H9 (cell line): ENCODE results near the gene KIRREL3. TPM values are rescaled to one million over a fixed set of nuclear protein-coding genes. Genes with fewer than 3 reads are reported as not detected.

ENCODE experiments used
- DNase-seq: peaks from one replicate; pipeline ENCODE4 v3.0.0-alpha.2; 2017
- H2AFZ ChIP-seq: one replicate; pipeline ENCODE4 v1.6.1; 2013; ENCODE audit warnings: mild to moderate bottlenecking, low read length, control low read depth, moderate library complexity
- H2AK5ac ChIP-seq: 2 replicates; pipeline ENCODE4 v1.6.1; 2013; ENCODE audit warnings: low read length, control low read depth, mixed read lengths; ENCODE audit not compliant: insufficient read length
- H2BK120ac ChIP-seq: one replicate; pipeline ENCODE4 v1.6.1; 2013; ENCODE audit warnings: low read depth, mild to moderate bottlenecking, low read length, control low read depth, inconsistent platforms; ENCODE audit not compliant: poor library complexity, severe bottlenecking
- H2BK12ac ChIP-seq: 2 replicates; pipeline ENCODE4 v1.6.1; 2013; ENCODE audit warnings: low read length, control low read depth, mixed read lengths, low read depth; ENCODE audit not compliant: insufficient read length
- H2BK15ac ChIP-seq: 2 replicates; pipeline ENCODE4 v1.6.1; 2013; ENCODE audit warnings: low read depth, low read length, control low read depth
- H2BK20ac ChIP-seq: one replicate; pipeline ENCODE4 v1.6.1; 2013; ENCODE audit warnings: low read depth, mild to moderate bottlenecking, low read length, control low read depth, inconsistent platforms; ENCODE audit not compliant: poor library complexity, severe bottlenecking
- H2BK5ac ChIP-seq: 2 replicates; pipeline ENCODE4 v1.6.1; 2013; ENCODE audit warnings: low read length, control low read depth, mixed read lengths; ENCODE audit not compliant: insufficient read length
- H3K14ac ChIP-seq: 2 replicates; pipeline ENCODE4 v1.6.1; 2013; ENCODE audit warnings: low read length, control low read depth; ENCODE audit not compliant: insufficient read depth
- H3K18ac ChIP-seq: 2 replicates; pipeline ENCODE4 v1.6.1; 2013; ENCODE audit warnings: low read depth, mild to moderate bottlenecking, mixed read lengths, low read length, control low read depth; ENCODE audit not compliant: insufficient read length
- H3K23ac ChIP-seq: 2 replicates; pipeline ENCODE4 v1.6.1; 2013; ENCODE audit warnings: low read length, control low read depth, mixed read lengths, low read depth; ENCODE audit not compliant: insufficient read length
- H3K23me2 ChIP-seq: 2 replicates; pipeline ENCODE4 v1.6.1; 2013; ENCODE audit warnings: low read depth, mild to moderate bottlenecking, mixed read lengths, low read length, control low read depth; ENCODE audit not compliant: insufficient read length, poor library complexity, severe bottlenecking
- H3K27ac ChIP-seq: 2 replicates; pipeline ENCODE4 v1.5.1; 2013; ENCODE audit warnings: low read length, control low read depth, mixed read lengths, low read depth; ENCODE audit not compliant: insufficient read length
- H3K27me3 ChIP-seq: 2 replicates; pipeline ENCODE4 v1.6.1; 2013; ENCODE audit warnings: low read length, control low read depth, inconsistent platforms; ENCODE audit not compliant: insufficient read depth
- H3K4ac ChIP-seq: 2 replicates; pipeline ENCODE4 v1.6.1; 2013; ENCODE audit warnings: low read depth, mild to moderate bottlenecking, control low read depth, inconsistent platforms, low read length, moderate library complexity
- H3K4me1 ChIP-seq: 2 replicates; pipeline ENCODE4 v1.6.1; 2013; ENCODE audit warnings: low read length, control low read depth, inconsistent platforms; ENCODE audit not compliant: insufficient read depth
- H3K4me2 ChIP-seq: 2 replicates; pipeline ENCODE4 v1.6.1; 2013; ENCODE audit warnings: low read length, control low read depth, mixed read lengths; ENCODE audit not compliant: insufficient read length, insufficient read depth
- H3K56ac ChIP-seq: 2 replicates; pipeline ENCODE4 v1.6.1; 2013; ENCODE audit warnings: low read depth, mild to moderate bottlenecking, mixed read lengths, low read length, control low read depth; ENCODE audit not compliant: insufficient read length
- H3K79me1 ChIP-seq: 2 replicates; pipeline ENCODE4 v1.6.1; 2013; ENCODE audit warnings: low read depth, mild to moderate bottlenecking, moderate library complexity, low read length, control low read depth, inconsistent platforms; ENCODE audit not compliant: insufficient read depth, poor library complexity, severe bottlenecking
- H3K79me2 ChIP-seq: 2 replicates; pipeline ENCODE4 v1.6.1; 2013; ENCODE audit warnings: low read length, control low read depth, inconsistent platforms; ENCODE audit not compliant: insufficient read depth
- H3K9ac ChIP-seq: 2 replicates; pipeline ENCODE4 v1.6.1; 2013; ENCODE audit warnings: low read length, control low read depth, mixed read lengths; ENCODE audit not compliant: insufficient read length; ENCODE audit errors: extremely low read depth
- H3K9me3 ChIP-seq: one replicate; pipeline ENCODE4 v1.6.1; 2013; ENCODE audit warnings: low read depth, low read length, inconsistent platforms; ENCODE audit not compliant: control insufficient read depth
- H3T11ph ChIP-seq: one replicate; pipeline ENCODE4 v1.6.1; 2013; ENCODE audit warnings: mild to moderate bottlenecking, low read length, control low read depth, inconsistent platforms
- H4K20me1 ChIP-seq: one replicate; pipeline ENCODE4 v1.6.1; 2013; ENCODE audit not compliant: control insufficient read depth, insufficient read length, insufficient read depth
- H4K5ac ChIP-seq: 2 replicates; pipeline ENCODE4 v1.6.1; 2013; ENCODE audit warnings: low read depth, mild to moderate bottlenecking, mixed read lengths, low read length, control low read depth; ENCODE audit not compliant: insufficient read length
- H4K8ac ChIP-seq: replicated peaks from 2 replicates; pipeline ENCODE4 v1.6.1; 2013; ENCODE audit warnings: low read length, control low read depth, mixed read lengths, low read depth; ENCODE audit not compliant: insufficient read length
- H4K91ac ChIP-seq: 2 replicates; pipeline ENCODE4 v1.6.1; 2013; ENCODE audit warnings: low read depth, mild to moderate bottlenecking, moderate library complexity, mixed read lengths, low read length, control low read depth; ENCODE audit not compliant: insufficient read length
- H3K27ac Mint-ChIP-seq, 3 experiments: 2 replicates in 2 of 3; 3 replicates in 1 of 3; pipeline ENCODE4 v1.8.0; 2020 to 2021; ENCODE audit warnings: mixed read lengths in 3 of 3, mild to moderate bottlenecking in 1 of 3, moderate library complexity in 1 of 3
- H3K27me3 Mint-ChIP-seq: 2 replicates; pipeline ENCODE4 v1.8.0; 2021; ENCODE audit warnings: low read depth, mild to moderate bottlenecking, moderate library complexity, mixed read lengths
- H3K36me3 Mint-ChIP-seq, 3 experiments: 2 replicates in 2 of 3; 3 replicates in 1 of 3; pipeline ENCODE4 v1.8.0; 2020 to 2021; ENCODE audit warnings: low read depth in 3 of 3, mixed read lengths in 3 of 3; ENCODE audit not compliant: insufficient read depth in 1 of 3
- H3K4me1 Mint-ChIP-seq, 2 experiments: 2 replicates each; pipeline ENCODE4 v1.8.0; 2020; ENCODE audit warnings: mixed read lengths in 2 of 2
- H3K4me3 Mint-ChIP-seq, 2 experiments: 2 replicates in 1 of 2; 3 replicates in 1 of 2; pipeline ENCODE4 v1.8.0; 2020 to 2021; ENCODE audit warnings: mild to moderate bottlenecking in 2 of 2, mixed read lengths in 2 of 2, moderate library complexity in 1 of 2
- H3K9me3 Mint-ChIP-seq, 2 experiments: 2 replicates in 1 of 2; 3 replicates in 1 of 2; pipeline ENCODE4 v1.8.0; 2020; ENCODE audit warnings: mild to moderate bottlenecking in 2 of 2, mixed read lengths in 2 of 2, moderate library complexity in 1 of 2
- CTCF ChIP-seq: fragments of 200-600 bp; sonication (generic); conservative IDR thresholded peaks from 3 replicates; pipeline ENCODE4 v1.8.0; 2021; ENCODE audit warnings: antibody characterized with exemption, mild to moderate bottlenecking
- WGBS: extraction: QIAGEN DNeasy Blood & Tissue Kit; methylation state at CpG from one replicate; pipeline ENCODE4 v1.1.7; 2013; ENCODE audit warnings: missing lambda C conversion rate, low lambda C conversion rate, mixed read lengths; ENCODE audit not compliant: insufficient read length; ENCODE audit errors: extremely low coverage; 5-methylcytosine and 5-hydroxymethylcytosine counted together
- total RNA-seq: library from RNA; stranded (reverse); gene quantifications from 2 replicates; pipeline ENCODE4 v1.2.1, GENCODE V29; 2021

KIRREL3 gene
- total RNA-seq, 1 experiment from 2014 or later, result 0.17 TPM

GRCh38 chr11:126640186-126640585, 360.4 kb downstream of the KIRREL3 start:
- Mint-ChIP-seq H3K27me3 (no peaks in the 10 kb centered on the region), H3K4me3 (no peak overlapping the region), H3K36me3 (no peaks in the 10 kb centered on the region), H3K4me1 (peaks cover 20 to 28% of the 10 kb centered on the region in 2 experiments), H3K9me3 (no peaks in the 10 kb centered on the region), H3K27ac (no peak overlapping the region)
- Histone ChIP-seq H3K56ac (no peak overlapping the region), H2BK15ac (no peak overlapping the region), H2BK20ac (no peak overlapping the region), H3K4ac (no peak overlapping the region), H3K27ac (no peak overlapping the region), H2AFZ (no peak overlapping the region), H2BK120ac (no peak overlapping the region), H3K4me1 (peaks cover 7% of the 10 kb centered on the region; the same call in 1 of the 2 replicates), H3T11ph (no peak overlapping the region), H3K14ac (no peak overlapping the region), H3K9ac (no peak overlapping the region), H2BK5ac (no peak overlapping the region), H3K18ac (no peak overlapping the region), H3K23me2 (no peaks in the 10 kb centered on the region), H3K4me2 (no peak overlapping the region), H3K27me3 (no peaks in the 10 kb centered on the region), H2BK12ac (no peak overlapping the region), H3K9me3 (no peaks in the 10 kb centered on the region), H4K8ac (no peak overlapping the region), H4K5ac (no peak overlapping the region), H3K79me2 (no peaks in the 10 kb centered on the region), H3K79me1 (no peaks in the 10 kb centered on the region), H2AK5ac (no peak overlapping the region), H4K91ac (no peak overlapping the region), H3K23ac (no peak overlapping the region), H4K20me1 (no peaks in the 10 kb centered on the region)
- WGBS, result no CpG with 5 or more reads among the region's 12 CpGs
- DNase-seq, result no peak
- no peak for TF ChIP-seq CTCF
